Stimulated activated naive CD8-positive, alpha-beta T cell treated with anti-CD3 and anti-CD28 coated beads, Interleukin-15, Interleukin-2, amounts not matched to agents 100 ng/mL and 50 ng/mL, for 24 hours (primary cell): ENCODE measurements around the gene SAXO1.

ENCODE experiments used
- H3K27ac Mint-ChIP-seq: one replicate; pipeline ENCODE4 v1.8.0; 2021; ENCODE audit warnings: mild to moderate bottlenecking, mixed read lengths
- H3K27me3 Mint-ChIP-seq: one replicate; pipeline ENCODE4 v1.8.0; 2021; ENCODE audit warnings: mixed read lengths
- H3K36me3 Mint-ChIP-seq: one replicate; pipeline ENCODE4 v1.8.0; 2021; ENCODE audit warnings: low read depth, mixed read lengths
- H3K4me1 Mint-ChIP-seq: one replicate; pipeline ENCODE4 v1.8.0; 2021; ENCODE audit warnings: low read depth, mixed read lengths
- H3K4me3 Mint-ChIP-seq: one replicate; pipeline ENCODE4 v1.8.0; 2021; ENCODE audit warnings: mild to moderate bottlenecking, mixed read lengths
- H3K9me3 Mint-ChIP-seq: one replicate; pipeline ENCODE4 v1.8.0; 2021; ENCODE audit warnings: mixed read lengths

The SAXO1 gene

GRCh38 chr9:18896531-18897179 lies 136.4 kb downstream of the SAXO1 start:
- H3K4me1 Mint-ChIP-seq = no peaks in the 10 kb centered on the region
- no peaks in the 10 kb centered on the region for H3K27me3 Mint-ChIP-seq
- H3K36me3 Mint-ChIP-seq = no peaks in the 10 kb centered on the region
- H3K9me3 Mint-ChIP-seq = peaks cover 22% of the 10 kb centered on the region
- no peak overlapping the region for H3K4me3 Mint-ChIP-seq
- no peak overlapping the region for H3K27ac Mint-ChIP-seq

- Mint-ChIP-seq H3K9me3 (peaks cover 17% of the 10 kb centered on the region), H3K4me1 (no peaks in the 10 kb centered on the region), H3K36me3 (no peaks in the 10 kb centered on the region), H3K4me3 (no peak overlapping the region), H3K27ac (no peak overlapping the region), H3K27me3 (no peaks in the 10 kb centered on the region)
Measured at GRCh38 chr9:18896004-18896403, 137.0 kb downstream of the SAXO1 start.

- H3K4me3 Mint-ChIP-seq = no peak overlapping the region
- H3K27ac Mint-ChIP-seq = no peak overlapping the region
- H3K36me3 Mint-ChIP-seq = no peaks in the 10 kb centered on the region
- H3K9me3 Mint-ChIP-seq = peaks cover 17% of the 10 kb centered on the region
- no peaks in the 10 kb centered on the region for H3K27me3 Mint-ChIP-seq
- no peaks in the 10 kb centered on the region for H3K4me1 Mint-ChIP-seq
Measured at GRCh38 chr9:18893491-18893890, 139.5 kb downstream of the SAXO1 start.

- Mint-ChIP-seq H3K36me3 (no peaks in the 10 kb centered on the region), H3K27me3 (no peaks in the 10 kb centered on the region), H3K9me3 (peaks cover 17% of the 10 kb centered on the region), H3K4me1 (no peaks in the 10 kb centered on the region), H3K27ac (no peak overlapping the region), H3K4me3 (no peak overlapping the region)
Measured at GRCh38 chr9:18893046-18893445, 140.0 kb downstream of the SAXO1 start.

GRCh38 chr9:18891946-18892670 lies 140.9 kb downstream of the SAXO1 start:
- Mint-ChIP-seq H3K9me3 (peaks cover 17% of the 10 kb centered on the region), H3K36me3 (no peaks in the 10 kb centered on the region), H3K4me3 (no peak overlapping the region), H3K27me3 (no peaks in the 10 kb centered on the region), H3K27ac (no peak overlapping the region), H3K4me1 (no peaks in the 10 kb centered on the region)

GRCh38 chr9:18890372-18890771 lies 142.6 kb downstream of the SAXO1 start:
- no peaks in the 10 kb centered on the region for H3K36me3 Mint-ChIP-seq
- H3K9me3 Mint-ChIP-seq = peaks cover 9% of the 10 kb centered on the region
- peaks cover 3% of the 10 kb centered on the region for H3K27me3 Mint-ChIP-seq

GRCh38 chr9:18889550-18889949 lies 143.5 kb downstream of the SAXO1 start:
- Mint-ChIP-seq H3K27me3 (peaks cover 4% of the 10 kb centered on the region), H3K9me3 (peaks cover 4% of the 10 kb centered on the region), H3K4me3 (no peak overlapping the region), H3K4me1 (no peaks in the 10 kb centered on the region), H3K36me3 (no peaks in the 10 kb centered on the region), H3K27ac (no peak overlapping the region)

More at GRCh38 chr9:18890372-18890771, 142.6 kb downstream of the SAXO1 start:
- no peak overlapping the region for H3K4me3 Mint-ChIP-seq
- H3K27ac Mint-ChIP-seq = no peak overlapping the region
- H3K4me1 Mint-ChIP-seq = no peaks in the 10 kb centered on the region

GRCh38 chr9:18888290-18888689 lies 144.7 kb downstream of the SAXO1 start:
- peaks cover 4% of the 10 kb centered on the region for H3K27me3 Mint-ChIP-seq
- no peak overlapping the region for H3K4me3 Mint-ChIP-seq
- H3K4me1 Mint-ChIP-seq = no peaks in the 10 kb centered on the region
- H3K27ac Mint-ChIP-seq = no peak overlapping the region
- H3K36me3 Mint-ChIP-seq = no peaks in the 10 kb centered on the region
- peaks cover 3% of the 10 kb centered on the region for H3K9me3 Mint-ChIP-seq

GRCh38 chr9:18887546-18887945 lies 145.5 kb downstream of the SAXO1 start:
- H3K4me3 Mint-ChIP-seq = no peak overlapping the region
- peaks cover 6% of the 10 kb centered on the region for H3K9me3 Mint-ChIP-seq
- H3K4me1 Mint-ChIP-seq = no peaks in the 10 kb centered on the region
- no peaks in the 10 kb centered on the region for H3K36me3 Mint-ChIP-seq
- H3K27ac Mint-ChIP-seq = no peak overlapping the region
- H3K27me3 Mint-ChIP-seq = peaks cover 4% of the 10 kb centered on the region

- Mint-ChIP-seq H3K4me1 (no peaks in the 10 kb centered on the region), H3K4me3 (no peak overlapping the region), H3K27ac (no peak overlapping the region), H3K27me3 (peaks cover 5% of the 10 kb centered on the region), H3K9me3 (peaks cover 6% of the 10 kb centered on the region), H3K36me3 (no peaks in the 10 kb centered on the region)
Measured at GRCh38 chr9:18881758-18882157, 151.3 kb downstream of the SAXO1 start.

GRCh38 chr9:18877984-18878383 lies 155.0 kb downstream of the SAXO1 start:
- Mint-ChIP-seq H3K27me3 (peaks cover 10% of the 10 kb centered on the region), H3K4me1 (no peaks in the 10 kb centered on the region), H3K27ac (no peak overlapping the region), H3K36me3 (no peaks in the 10 kb centered on the region), H3K9me3 (peaks cover 6% of the 10 kb centered on the region), H3K4me3 (no peak overlapping the region)
